ENCODE measurements around the gene CHN2. TPM values are rescaled to one million over a fixed set of nuclear protein-coding genes. Genes with fewer than 3 reads are reported as not detected.

CHN2 gene
- total and polyA plus RNA-seq, 8 donors = 2.8 to 8.9 (median 4.3) TPM

DNA sequence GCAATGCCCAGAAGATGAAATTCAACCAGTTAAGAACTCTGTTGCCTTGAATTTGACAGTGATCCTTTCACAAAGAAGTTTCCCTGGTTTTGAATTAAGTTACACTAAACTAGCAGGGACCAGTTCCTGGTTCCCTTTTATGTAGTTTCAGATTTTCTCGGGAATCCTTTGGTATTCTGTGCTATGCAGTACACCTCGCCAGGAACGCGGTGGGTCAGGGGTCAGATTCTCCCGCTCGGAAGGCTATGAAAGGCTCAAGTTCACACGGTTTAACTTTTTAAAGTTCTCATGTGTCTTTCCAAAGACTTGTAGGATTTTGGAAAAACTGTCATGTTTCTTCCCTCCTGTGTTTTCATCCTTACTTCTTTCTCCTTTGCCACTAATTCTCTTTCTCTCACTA, 264.4 kb downstream of the CHN2 start:
- ATAC-seq (no peak), DNase-seq (no peak)
- Histone ChIP-seq H3K9me3 (no peaks in the 10 kb centered on the region), H3K4me1 (no peaks in the 10 kb centered on the region), H3K27ac (no peak overlapping the region), H3K36me3 (no peaks in the 10 kb centered on the region), H3K4me3 (no peak overlapping the region), H3K27me3 (no peaks in the 10 kb centered on the region)
- intact Hi-C loops (cut with DNase I) = no loop called here
- TF ChIP-seq, protein P1, sequence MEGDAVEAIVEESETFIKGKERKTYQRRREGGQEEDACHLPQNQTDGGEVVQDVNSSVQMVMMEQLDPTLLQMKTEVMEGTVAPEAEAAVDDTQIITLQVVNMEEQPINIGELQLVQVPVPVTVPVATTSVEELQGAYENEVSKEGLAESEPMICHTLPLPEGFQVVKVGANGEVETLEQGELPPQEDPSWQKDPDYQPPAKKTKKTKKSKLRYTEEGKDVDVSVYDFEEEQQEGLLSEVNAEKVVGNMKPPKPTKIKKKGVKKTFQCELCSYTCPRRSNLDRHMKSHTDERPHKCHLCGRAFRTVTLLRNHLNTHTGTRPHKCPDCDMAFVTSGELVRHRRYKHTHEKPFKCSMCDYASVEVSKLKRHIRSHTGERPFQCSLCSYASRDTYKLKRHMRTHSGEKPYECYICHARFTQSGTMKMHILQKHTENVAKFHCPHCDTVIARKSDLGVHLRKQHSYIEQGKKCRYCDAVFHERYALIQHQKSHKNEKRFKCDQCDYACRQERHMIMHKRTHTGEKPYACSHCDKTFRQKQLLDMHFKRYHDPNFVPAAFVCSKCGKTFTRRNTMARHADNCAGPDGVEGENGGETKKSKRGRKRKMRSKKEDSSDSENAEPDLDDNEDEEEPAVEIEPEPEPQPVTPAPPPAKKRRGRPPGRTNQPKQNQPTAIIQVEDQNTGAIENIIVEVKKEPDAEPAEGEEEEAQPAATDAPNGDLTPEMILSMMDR (IDR thresholded peaks at IDR 0.05) = no peak

DNA sequence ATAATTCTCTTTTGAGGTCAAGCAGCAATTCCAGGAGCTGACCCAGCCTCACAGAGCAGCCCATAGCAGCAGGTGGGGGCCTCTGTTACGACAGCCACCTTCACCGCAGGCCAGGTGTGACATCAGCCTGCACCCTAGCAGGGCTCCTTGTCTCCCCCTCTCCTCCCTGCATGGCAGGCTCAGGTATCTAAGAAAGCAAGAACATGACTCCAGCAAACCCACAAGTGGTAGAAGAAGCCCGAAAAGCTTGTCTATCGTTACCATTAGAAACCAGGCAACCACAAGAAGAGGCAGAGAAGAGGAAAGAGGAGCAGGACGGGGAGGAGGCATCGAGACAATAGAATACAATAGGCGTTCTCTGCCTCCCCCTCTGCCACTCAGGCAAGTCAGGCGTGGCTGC, 265.0 kb downstream of the CHN2 start:
- H3K9me3 ChIP-seq = no peaks in the 10 kb centered on the region
- H3K27ac ChIP-seq = no peak overlapping the region
- TF ChIP-seq, protein P1 (IDR thresholded peaks at IDR 0.05) = no peak
- H3K27me3 ChIP-seq = no peaks in the 10 kb centered on the region
- no peak overlapping the region for H3K4me3 ChIP-seq
- DNase-seq (no peak), ATAC-seq (no peak)
- intact Hi-C loops (cut with DNase I) = no loop called here
- no peaks in the 10 kb centered on the region for H3K36me3 ChIP-seq
- H3K4me1 ChIP-seq = no peaks in the 10 kb centered on the region

DNA sequence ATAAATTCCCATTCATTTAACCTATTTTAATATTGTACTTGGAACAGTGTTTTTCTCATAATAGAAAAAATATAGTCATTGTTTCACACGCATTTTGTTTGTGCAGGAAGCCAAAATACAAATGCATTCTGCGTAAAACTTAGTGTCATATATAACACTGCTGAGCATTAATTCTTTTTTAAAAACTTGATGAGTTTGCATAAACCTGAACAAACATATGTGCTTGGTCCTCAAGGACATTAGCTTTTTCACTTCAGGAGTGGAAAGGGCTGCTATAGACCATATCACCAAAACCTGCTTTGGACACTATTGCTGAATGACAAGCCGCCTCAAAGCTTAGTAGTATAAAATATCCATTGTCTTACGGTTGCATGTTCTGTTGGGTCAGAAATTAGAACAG, 267.4 kb downstream of the CHN2 start:
- Histone ChIP-seq H3K4me1 (no peaks in the 10 kb centered on the region), H3K4me3 (no peak overlapping the region), H3K27me3 (no peaks in the 10 kb centered on the region), H3K36me3 (no peaks in the 10 kb centered on the region), H3K27ac (no peak overlapping the region), H3K9me3 (no peaks in the 10 kb centered on the region)
- DNase-seq = no peak
- no peak for ATAC-seq
- intact Hi-C loops (cut with DNase I) = no loop called here
- TF ChIP-seq, protein P1 (IDR thresholded peaks at IDR 0.05) = no peak

DNA sequence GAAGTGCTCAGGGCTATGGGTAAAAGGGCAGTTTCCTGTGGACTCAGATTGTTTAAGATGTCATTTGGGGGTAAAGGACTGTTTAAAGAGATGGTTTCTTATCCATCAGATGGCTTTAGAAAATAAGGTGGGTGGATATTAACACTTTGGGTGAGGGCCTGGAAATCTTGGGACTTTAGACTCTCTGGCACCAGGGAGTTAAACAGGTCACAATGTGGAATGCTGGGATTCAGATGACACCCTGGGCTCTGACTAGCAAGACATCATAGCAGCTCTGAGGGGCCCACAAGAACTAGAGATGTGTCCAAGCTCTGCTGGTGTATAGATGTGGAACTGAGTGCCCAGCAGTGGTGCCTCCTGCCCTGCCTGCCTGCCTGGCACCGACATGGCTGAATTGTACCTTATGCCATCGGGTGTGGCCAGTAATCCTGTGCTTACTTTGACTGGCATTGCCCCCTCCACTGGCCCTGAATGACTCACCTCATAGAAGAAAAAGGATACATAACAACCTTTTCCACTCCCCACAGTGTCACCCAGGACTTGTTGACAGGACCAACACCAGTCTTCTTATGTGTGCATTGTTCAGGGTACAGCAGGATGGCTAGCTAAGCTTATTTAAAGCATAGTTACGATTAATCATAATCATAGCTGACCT, 269.1 kb downstream of the CHN2 start:
- H3K36me3 ChIP-seq = no peaks in the 10 kb centered on the region
- TF ChIP-seq, protein P1 (IDR thresholded peaks at IDR 0.05) = no peak
- no peak for ATAC-seq
- no peak overlapping the region for H3K4me3 ChIP-seq
- intact Hi-C loops (cut with DNase I) = no loop called here
- no peak for DNase-seq
- H3K9me3 ChIP-seq = no peaks in the 10 kb centered on the region
- H3K4me1 ChIP-seq = no peaks in the 10 kb centered on the region
- no peaks in the 10 kb centered on the region for H3K27me3 ChIP-seq
- H3K27ac ChIP-seq = no peak overlapping the region

DNA sequence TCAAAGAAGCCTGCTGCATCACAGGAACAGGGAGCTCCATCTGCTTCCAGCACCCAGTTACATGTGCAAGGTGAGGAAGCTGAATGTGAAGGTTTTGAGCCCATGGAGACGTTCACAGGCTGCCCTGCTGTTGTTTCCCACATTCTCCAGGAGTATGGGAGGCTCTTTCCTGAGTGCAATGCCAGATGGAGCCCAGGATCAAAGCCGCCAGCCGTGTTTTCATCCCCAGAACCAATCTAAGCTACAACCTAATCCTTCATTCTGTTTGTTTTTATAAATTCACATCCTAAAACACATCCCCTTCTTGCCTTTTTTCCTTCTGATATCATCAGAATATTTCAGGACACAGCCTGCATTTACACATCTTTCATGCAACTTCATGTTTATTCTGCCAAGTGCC, 270.2 kb downstream of the CHN2 start:
- TF ChIP-seq, protein P1 (IDR thresholded peaks at IDR 0.05) = no peak
- Histone ChIP-seq H3K4me1 (no peaks in the 10 kb centered on the region), H3K9me3 (no peaks in the 10 kb centered on the region), H3K36me3 (no peaks in the 10 kb centered on the region), H3K27ac (no peak overlapping the region), H3K4me3 (no peak overlapping the region), H3K27me3 (no peaks in the 10 kb centered on the region)
- DNase-seq (no peak), ATAC-seq (no peak)
- intact Hi-C loops (cut with DNase I) = no loop called here
